ENCODE data around the gene SYT8.

DNA sequence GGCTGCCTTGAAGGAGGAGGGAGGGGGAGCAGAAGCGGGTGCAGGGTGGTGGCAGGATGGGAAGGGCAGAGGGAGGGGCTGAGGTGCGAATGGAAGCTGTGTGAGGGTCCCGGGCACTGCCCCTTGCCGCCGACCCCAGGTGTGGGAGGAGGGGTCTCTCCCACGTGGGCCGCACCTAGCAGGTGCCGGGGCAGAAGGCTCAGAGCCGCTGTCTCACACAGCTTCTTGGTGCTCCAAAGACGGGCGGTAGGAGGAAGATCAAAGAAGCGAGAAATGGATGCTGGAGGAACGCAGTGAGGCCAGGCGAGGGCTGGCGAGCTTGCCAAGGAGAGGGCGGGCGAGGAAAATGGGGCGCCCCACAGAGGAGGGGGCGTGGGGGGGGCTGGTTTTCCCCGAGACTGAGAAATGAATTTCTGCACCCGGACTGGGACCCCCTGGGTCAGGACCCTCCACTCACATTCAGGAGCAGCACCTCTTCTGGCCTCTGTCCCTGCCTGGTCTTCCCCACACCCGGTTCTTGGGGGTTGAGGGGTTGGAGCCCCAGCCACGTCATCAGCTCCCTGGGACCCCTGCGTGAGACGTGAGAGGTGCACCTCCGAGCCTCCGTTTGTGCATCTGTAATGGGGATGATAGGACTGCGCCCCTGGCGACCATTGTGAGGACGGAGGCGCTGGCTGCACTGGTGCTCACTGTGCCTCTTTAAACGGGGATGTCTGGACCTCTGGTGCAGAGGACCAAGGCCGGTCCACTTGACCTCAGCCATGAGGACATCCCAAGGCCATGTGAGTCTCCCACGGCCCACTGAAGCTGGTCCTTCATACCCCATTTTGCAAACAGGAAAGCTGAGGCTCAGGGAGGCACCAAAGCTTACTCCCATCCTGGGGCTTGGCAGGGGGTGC is 34.9 kb downstream of the SYT8 start:
- TF ChIP-seq, protein P1, sequence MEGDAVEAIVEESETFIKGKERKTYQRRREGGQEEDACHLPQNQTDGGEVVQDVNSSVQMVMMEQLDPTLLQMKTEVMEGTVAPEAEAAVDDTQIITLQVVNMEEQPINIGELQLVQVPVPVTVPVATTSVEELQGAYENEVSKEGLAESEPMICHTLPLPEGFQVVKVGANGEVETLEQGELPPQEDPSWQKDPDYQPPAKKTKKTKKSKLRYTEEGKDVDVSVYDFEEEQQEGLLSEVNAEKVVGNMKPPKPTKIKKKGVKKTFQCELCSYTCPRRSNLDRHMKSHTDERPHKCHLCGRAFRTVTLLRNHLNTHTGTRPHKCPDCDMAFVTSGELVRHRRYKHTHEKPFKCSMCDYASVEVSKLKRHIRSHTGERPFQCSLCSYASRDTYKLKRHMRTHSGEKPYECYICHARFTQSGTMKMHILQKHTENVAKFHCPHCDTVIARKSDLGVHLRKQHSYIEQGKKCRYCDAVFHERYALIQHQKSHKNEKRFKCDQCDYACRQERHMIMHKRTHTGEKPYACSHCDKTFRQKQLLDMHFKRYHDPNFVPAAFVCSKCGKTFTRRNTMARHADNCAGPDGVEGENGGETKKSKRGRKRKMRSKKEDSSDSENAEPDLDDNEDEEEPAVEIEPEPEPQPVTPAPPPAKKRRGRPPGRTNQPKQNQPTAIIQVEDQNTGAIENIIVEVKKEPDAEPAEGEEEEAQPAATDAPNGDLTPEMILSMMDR (IDR thresholded peaks at IDR 0.05) = peak in 2 of 5 experiments; percentile 9 to 15
- TF ChIP-seq POLR2A (IDR thresholded peaks at IDR 0.05) (no peak), EP300 (IDR thresholded peaks at IDR 0.05; ENCODE audit: low read depth) (no peak), POLR2AphosphoS5 (IDR thresholded peaks at IDR 0.05) (no peak)

Data from transverse colon (tissue), 4 donors.